Neural progenitor cell (in vitro differentiated cells): ENCODE data around the gene RNF32. TPM values are rescaled to one million over a fixed set of nuclear protein-coding genes. Genes with fewer than 3 reads are reported as not detected.

Experiments
- DNase-seq: peaks from one replicate; pipeline ENCODE4 v3.0.0-alpha.2; 2016; ENCODE audit warnings: low spot score
- H2AFZ ChIP-seq: fragments of 200-600 bp; sonication (generic); replicated peaks from 2 replicates; pipeline ENCODE4 v1.6.1; 2016; ENCODE audit warnings: antibody characterized with exemption
- H3F3A ChIP-seq: fragments of 200-600 bp; sonication (generic); 2 replicates; pipeline ENCODE4 v1.6.1; 2016; ENCODE audit warnings: antibody characterized with exemption, low read depth
- H3K27ac ChIP-seq: fragments of 200-600 bp; sonication (generic); 2 replicates; pipeline ENCODE4 v1.5.1; 2016; ENCODE audit warnings: mild to moderate bottlenecking
- H3K27me3 ChIP-seq: fragments of 200-600 bp; sonication (generic); 2 replicates; pipeline ENCODE4 v1.6.1; 2016; ENCODE audit warnings: mild to moderate bottlenecking, moderate library complexity
- H3K36me3 ChIP-seq: fragments of 200-600 bp; sonication (generic); 2 replicates; pipeline ENCODE4 v1.5.1; 2016
- H3K4me1 ChIP-seq: fragments of 200-600 bp; sonication (generic); 2 replicates; pipeline ENCODE4 v1.6.1; 2016; ENCODE audit warnings: mixed run types
- H3K4me2 ChIP-seq: fragments of 200-600 bp; sonication (generic); 2 replicates; pipeline ENCODE4 v1.6.1; 2016
- H3K4me3 ChIP-seq: fragments of 200-600 bp; sonication (generic); 2 replicates; pipeline ENCODE4 v1.5.1; 2016
- H3K79me2 ChIP-seq: fragments of 200-600 bp; sonication (generic); 2 replicates; pipeline ENCODE4 v1.6.1; 2016; ENCODE audit warnings: low read depth
- H3K9ac ChIP-seq: fragments of 200-600 bp; sonication (generic); 2 replicates; pipeline ENCODE4 v1.6.1; 2016
- H3K9me3 ChIP-seq: fragments of 200-600 bp; sonication (generic); 2 replicates; pipeline ENCODE4 v1.5.1; 2016; ENCODE audit warnings: low read depth
- H4K20me1 ChIP-seq: fragments of 200-600 bp; sonication (generic); 2 replicates; pipeline ENCODE4 v1.6.1; 2016; ENCODE audit warnings: low read depth
- H3K27ac Mint-ChIP-seq: 3 replicates; pipeline ENCODE4 v1.8.0; 2021; ENCODE audit warnings: mixed read lengths
- H3K27me3 Mint-ChIP-seq: 2 replicates; pipeline ENCODE4 v1.8.0; 2022; ENCODE audit warnings: low read depth, mild to moderate bottlenecking, inconsistent platforms, moderate library complexity, mixed read lengths; ENCODE audit not compliant: insufficient read depth
- H3K36me3 Mint-ChIP-seq: 3 replicates; pipeline ENCODE4 v1.8.0; 2021; ENCODE audit warnings: mixed read lengths
- H3K4me1 Mint-ChIP-seq: 3 replicates; pipeline ENCODE4 v1.8.0; 2021; ENCODE audit warnings: mixed read lengths
- H3K4me3 Mint-ChIP-seq: 3 replicates; pipeline ENCODE4 v1.8.0; 2021; ENCODE audit warnings: mild to moderate bottlenecking, moderate library complexity, mixed read lengths
- H3K9me3 Mint-ChIP-seq: 3 replicates; pipeline ENCODE4 v1.8.0; 2020; ENCODE audit warnings: mixed read lengths
- EZH2 ChIP-seq: fragments of 200-600 bp; sonication (generic); IDR thresholded peaks from 2 replicates; pipeline ENCODE4 v1.6.1; 2017; ENCODE audit warnings: antibody characterized with exemption, mild to moderate bottlenecking, moderate library complexity
- EZH2phosphoT487 ChIP-seq: fragments of 200-600 bp; sonication (generic); IDR thresholded peaks from 2 replicates; pipeline ENCODE4 v1.6.1; 2017; ENCODE audit warnings: antibody characterized with exemption
- total RNA-seq: library from RNA; depleted of rRNA; stranded (reverse); fragments of >200 nt; gene quantifications from 2 replicates; pipeline ENCODE4 v1.2.3, GENCODE V29; 2015; ENCODE audit warnings: low replicate concordance
- TF ChIP-seq, protein P1 (sequence below): fragments of 200-600 bp; sonication (generic); IDR thresholded peaks from 2 replicates; pipeline ENCODE4 v1.5.1; 2017; ENCODE audit warnings: antibody characterized with exemption, mild to moderate bottlenecking

The RNF32 gene
- total RNA-seq, 1 donor from 2014 or later: 3.0 TPM

DNA sequence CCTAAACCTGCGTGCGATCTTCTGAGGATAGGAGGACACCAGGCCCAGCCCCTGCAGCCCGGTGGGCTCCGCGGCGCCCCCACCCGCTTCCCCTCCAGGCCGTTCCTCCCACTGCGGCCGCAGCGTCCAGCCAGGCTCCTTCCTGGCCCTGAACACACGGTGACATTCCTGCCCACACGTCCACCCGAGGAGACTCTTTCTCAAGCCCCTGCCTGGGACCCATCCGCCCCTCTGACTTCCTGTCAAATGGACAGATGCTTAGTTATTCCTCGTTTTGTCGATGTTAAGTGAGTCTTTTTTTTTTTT is 32.4 kb upstream of the RNF32 start:
- Histone ChIP-seq H3F3A (no peaks in the 10 kb centered on the region), H3K4me3 (no peak overlapping the region), H3K36me3 (no peaks in the 10 kb centered on the region), H3K4me2 (no peak overlapping the region), H3K27ac (no peak overlapping the region), H3K27me3 (no peaks in the 10 kb centered on the region), H3K79me2 (no peaks in the 10 kb centered on the region), H3K9ac (no peak overlapping the region), H3K4me1 (no peaks in the 10 kb centered on the region), H2AFZ (no peak overlapping the region), H4K20me1 (no peaks in the 10 kb centered on the region), H3K9me3 (no peaks in the 10 kb centered on the region)
- no peak for TF ChIP-seq EZH2
- TF ChIP-seq, protein P1, sequence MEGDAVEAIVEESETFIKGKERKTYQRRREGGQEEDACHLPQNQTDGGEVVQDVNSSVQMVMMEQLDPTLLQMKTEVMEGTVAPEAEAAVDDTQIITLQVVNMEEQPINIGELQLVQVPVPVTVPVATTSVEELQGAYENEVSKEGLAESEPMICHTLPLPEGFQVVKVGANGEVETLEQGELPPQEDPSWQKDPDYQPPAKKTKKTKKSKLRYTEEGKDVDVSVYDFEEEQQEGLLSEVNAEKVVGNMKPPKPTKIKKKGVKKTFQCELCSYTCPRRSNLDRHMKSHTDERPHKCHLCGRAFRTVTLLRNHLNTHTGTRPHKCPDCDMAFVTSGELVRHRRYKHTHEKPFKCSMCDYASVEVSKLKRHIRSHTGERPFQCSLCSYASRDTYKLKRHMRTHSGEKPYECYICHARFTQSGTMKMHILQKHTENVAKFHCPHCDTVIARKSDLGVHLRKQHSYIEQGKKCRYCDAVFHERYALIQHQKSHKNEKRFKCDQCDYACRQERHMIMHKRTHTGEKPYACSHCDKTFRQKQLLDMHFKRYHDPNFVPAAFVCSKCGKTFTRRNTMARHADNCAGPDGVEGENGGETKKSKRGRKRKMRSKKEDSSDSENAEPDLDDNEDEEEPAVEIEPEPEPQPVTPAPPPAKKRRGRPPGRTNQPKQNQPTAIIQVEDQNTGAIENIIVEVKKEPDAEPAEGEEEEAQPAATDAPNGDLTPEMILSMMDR: no peak
- Mint-ChIP-seq H3K27me3 (peaks cover 4% of the 10 kb centered on the region), H3K9me3 (peaks cover 2% of the 10 kb centered on the region), H3K27ac (no peak overlapping the region), H3K36me3 (no peaks in the 10 kb centered on the region), H3K4me1 (peaks cover 6% of the 10 kb centered on the region), H3K4me3 (no peak overlapping the region)
- DNase-seq: no peak

DNA sequence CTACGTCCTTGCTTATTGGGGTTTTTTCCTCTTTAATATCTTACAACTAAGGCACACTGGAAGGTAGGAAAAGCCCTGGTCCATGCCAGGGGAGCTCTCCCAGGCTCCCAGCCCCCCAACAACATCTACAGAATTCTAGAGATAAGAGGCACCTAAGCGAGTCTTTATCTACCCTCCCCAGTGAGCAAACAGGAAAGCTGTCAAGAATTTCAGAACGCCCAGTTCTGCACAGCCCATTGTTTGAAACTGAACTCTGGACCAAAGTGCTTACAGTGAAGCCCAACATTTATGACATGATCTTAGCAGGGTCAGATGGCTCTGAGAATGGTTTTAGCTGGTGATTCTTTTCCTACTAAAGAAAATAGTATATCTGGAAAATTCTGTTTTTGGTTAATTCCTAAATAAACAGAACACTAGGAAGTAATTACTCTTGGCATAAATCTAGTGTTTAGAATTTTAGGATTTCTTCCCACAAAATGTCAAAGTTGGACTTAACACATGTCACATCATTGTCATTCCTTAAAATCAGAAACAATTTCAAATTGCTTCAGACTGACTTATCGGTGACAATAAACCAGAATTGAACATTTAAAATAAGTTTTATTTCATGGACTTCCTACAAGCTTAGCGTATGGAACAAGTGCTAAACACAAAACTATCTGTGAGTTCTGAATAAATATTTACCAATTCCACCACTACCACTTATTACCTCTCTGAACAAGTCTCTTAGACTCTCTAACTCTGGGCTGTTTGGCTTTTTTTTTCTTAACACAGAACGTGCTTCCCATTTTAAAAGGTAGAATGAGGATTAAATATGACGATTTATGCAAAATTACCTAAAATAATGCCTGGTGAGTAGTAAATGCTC is 31.3 kb upstream of the RNF32 start:
- DNase-seq: no peak
- H3F3A ChIP-seq: no peaks in the 10 kb centered on the region
- no peak overlapping the region for H2AFZ ChIP-seq
- TF ChIP-seq, protein P1: no peak
- no peaks in the 10 kb centered on the region for H3K36me3 ChIP-seq
- Mint-ChIP-seq H3K4me1 (peaks cover 6% of the 10 kb centered on the region), H3K9me3 (peaks cover 2% of the 10 kb centered on the region), H3K4me3 (no peak overlapping the region), H3K27me3 (peaks cover 4% of the 10 kb centered on the region), H3K36me3 (peaks cover 1% of the 10 kb centered on the region), H3K27ac (no peak overlapping the region)
- no peaks in the 10 kb centered on the region for H3K79me2 ChIP-seq
- no peaks in the 10 kb centered on the region for H4K20me1 ChIP-seq
- H3K27ac ChIP-seq: no peak overlapping the region
- no peaks in the 10 kb centered on the region for H3K27me3 ChIP-seq
- H3K9ac ChIP-seq: no peak overlapping the region
- no peaks in the 10 kb centered on the region for H3K9me3 ChIP-seq
- H3K4me2 ChIP-seq: no peak overlapping the region
- no peaks in the 10 kb centered on the region for H3K4me1 ChIP-seq
- H3K4me3 ChIP-seq: no peak overlapping the region

DNA sequence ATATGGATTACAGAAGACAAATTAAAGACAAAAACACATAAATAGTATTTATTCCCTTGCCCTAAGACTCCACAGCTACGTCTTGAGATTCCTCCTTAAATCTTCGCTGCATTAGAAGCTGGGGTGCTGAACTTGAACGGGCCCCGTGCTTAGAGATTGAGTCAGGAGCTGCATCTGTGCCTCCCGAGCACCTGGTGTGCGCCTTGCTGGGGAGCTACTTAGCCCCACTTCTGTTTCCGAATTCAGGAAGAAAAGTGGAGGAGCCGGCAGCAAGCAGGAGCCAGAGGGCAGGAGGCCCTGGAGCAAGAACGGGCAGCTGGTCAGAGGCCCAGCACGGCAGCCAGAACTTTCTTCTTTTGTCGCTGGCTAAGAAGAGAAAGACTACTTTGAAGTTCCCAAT is 30.4 kb upstream of the RNF32 start:
- Mint-ChIP-seq H3K4me1 (no peaks in the 10 kb centered on the region), H3K4me3 (no peak overlapping the region), H3K9me3 (peaks cover 2% of the 10 kb centered on the region), H3K27ac (no peak overlapping the region), H3K27me3 (peaks cover 2% of the 10 kb centered on the region), H3K36me3 (peaks cover 1% of the 10 kb centered on the region)
- Histone ChIP-seq H4K20me1 (no peaks in the 10 kb centered on the region), H3K4me3 (no peak overlapping the region), H3K9ac (no peak overlapping the region), H3K4me2 (no peak overlapping the region), H3F3A (no peaks in the 10 kb centered on the region), H3K36me3 (no peaks in the 10 kb centered on the region), H3K9me3 (no peaks in the 10 kb centered on the region), H3K27ac (no peak overlapping the region), H3K4me1 (peaks cover 5% of the 10 kb centered on the region), H2AFZ (no peak overlapping the region), H3K27me3 (peaks cover 7% of the 10 kb centered on the region), H3K79me2 (no peaks in the 10 kb centered on the region)
- DNase-seq: no peak
- TF ChIP-seq EZH2: no peak
- no peak for TF ChIP-seq EZH2phosphoT487
- TF ChIP-seq, protein P1: no peak
